GM10248 (cell line): Measurements from ENCODE around the gene SLC16A5.
A peak's percentile ranks its signal among the peaks of the same experiment; 100 is the strongest.

Source experiments
- CTCF ChIA-PET: fragments of 300-600 bp; sonication (Branson Sonifier 250); formaldehyde crosslinking; extraction: SDS; loops from one replicate; lab custom pipeline; 2021; ENCODE audit warnings: antibody characterized with exemption; lab: Yijun Ruan, JAX
- POLR2A ChIA-PET: fragments of 350-650 bp; sonication (Branson Sonifier 250); formaldehyde crosslinking; extraction: SDS; loops from one replicate; lab custom pipeline; 2020; ENCODE audit warnings: antibody characterized with exemption; lab: Yijun Ruan, JAX
- DNase-seq: peaks from one replicate; pipeline ENCODE4 v3.0.0; 2012; ENCODE audit errors: extremely low spot score
- TF ChIP-seq, protein P1 (sequence below): IDR thresholded peaks from 2 replicates; pipeline ENCODE4 v1.5.1; 2012; ENCODE audit warnings: mild to moderate bottlenecking, low read depth; ENCODE audit errors: extremely low read depth, missing control alignments, control extremely low read depth

SLC16A5 gene

DNA sequence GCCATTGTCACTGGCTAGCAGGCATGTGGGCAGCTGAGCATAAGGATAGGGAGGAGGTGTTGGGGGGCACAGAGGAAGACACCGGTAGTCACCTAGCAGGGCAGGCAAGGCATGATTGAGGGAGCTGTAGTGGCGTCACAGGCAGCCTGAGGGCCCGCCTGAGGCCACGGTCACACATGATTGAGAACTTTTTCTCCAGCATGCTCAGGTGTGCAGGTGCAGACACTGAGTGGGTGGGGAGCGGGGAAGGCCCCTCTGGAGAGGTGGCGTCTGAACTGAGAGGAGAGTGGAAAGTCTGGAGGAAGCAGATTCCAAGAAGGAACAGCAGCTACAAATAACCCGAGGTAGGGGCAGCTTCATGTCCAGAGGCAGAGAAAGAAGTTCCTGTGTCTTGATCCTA, 11.1 kb downstream of the SLC16A5 start:
- TF ChIP-seq, protein P1, sequence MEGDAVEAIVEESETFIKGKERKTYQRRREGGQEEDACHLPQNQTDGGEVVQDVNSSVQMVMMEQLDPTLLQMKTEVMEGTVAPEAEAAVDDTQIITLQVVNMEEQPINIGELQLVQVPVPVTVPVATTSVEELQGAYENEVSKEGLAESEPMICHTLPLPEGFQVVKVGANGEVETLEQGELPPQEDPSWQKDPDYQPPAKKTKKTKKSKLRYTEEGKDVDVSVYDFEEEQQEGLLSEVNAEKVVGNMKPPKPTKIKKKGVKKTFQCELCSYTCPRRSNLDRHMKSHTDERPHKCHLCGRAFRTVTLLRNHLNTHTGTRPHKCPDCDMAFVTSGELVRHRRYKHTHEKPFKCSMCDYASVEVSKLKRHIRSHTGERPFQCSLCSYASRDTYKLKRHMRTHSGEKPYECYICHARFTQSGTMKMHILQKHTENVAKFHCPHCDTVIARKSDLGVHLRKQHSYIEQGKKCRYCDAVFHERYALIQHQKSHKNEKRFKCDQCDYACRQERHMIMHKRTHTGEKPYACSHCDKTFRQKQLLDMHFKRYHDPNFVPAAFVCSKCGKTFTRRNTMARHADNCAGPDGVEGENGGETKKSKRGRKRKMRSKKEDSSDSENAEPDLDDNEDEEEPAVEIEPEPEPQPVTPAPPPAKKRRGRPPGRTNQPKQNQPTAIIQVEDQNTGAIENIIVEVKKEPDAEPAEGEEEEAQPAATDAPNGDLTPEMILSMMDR, result no peak
- POLR2A ChIA-PET, result no interaction called here
- no peak for DNase-seq
- CTCF ChIA-PET, result interaction anchor here (1.9 kb wide), 1 partner anchor 15 kb away, joined by 11 read pairs; no protein-coding TSS in a partner anchor

DNA sequence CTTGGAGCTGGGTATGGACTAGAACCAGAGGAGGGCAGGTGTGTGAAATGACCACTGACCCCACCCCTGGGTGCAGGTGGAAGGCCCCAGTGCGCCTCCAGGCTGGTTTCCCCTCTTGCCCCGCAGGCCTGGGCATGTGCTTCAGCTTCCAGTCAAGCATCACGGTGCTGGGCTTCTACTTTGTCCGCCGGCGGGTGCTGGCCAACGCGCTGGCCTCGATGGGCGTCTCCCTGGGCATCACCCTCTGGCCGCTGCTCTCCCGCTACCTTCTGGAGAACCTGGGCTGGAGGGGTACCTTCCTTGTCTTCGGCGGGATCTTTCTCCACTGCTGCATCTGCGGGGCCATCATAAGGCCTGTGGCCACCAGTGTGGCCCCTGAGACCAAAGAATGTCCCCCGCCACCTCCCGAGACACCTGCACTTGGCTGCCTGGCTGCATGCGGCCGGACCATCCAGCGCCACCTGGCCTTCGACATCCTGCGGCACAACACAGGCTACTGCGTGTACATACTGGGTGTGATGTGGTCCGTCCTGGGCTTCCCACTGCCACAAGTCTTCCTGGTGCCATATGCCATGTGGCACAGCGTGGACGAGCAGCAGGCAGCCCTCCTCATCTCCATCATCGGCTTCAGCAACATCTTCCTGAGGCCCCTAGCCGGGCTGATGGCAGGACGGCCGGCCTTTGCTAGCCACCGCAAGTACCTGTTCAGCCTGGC, 12.3 kb downstream of the SLC16A5 start:
- POLR2A ChIA-PET, result no interaction called here
- CTCF ChIA-PET, result interaction anchor here (1.9 kb wide), 1 partner anchor 14 kb away, joined by 11 read pairs; no protein-coding TSS in a partner anchor
- DNase-seq, result no peak
- TF ChIP-seq, protein P1, result no peak

DNA sequence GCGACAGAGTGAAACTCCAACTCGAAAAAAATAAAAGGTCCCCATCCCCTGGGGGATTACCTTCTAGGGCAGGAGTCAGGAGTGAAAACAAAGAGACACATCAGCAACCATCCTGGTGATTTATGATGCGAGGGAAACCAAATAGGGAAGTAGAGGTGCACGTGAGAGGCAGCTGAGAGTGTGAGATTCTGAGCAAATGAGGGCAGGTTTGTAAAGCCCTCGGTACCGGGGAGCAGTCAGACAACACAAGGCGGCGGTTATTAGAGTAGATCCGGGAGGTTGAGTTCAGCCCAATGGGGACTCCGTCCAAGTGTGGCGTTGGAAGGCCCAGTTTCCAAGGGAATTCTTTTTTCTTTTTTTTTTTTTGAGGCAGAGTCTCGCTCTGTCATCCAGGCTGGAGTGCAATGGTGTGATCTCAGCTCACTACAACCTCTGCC, 14.6 kb downstream of the SLC16A5 start:
- CTCF ChIA-PET, result interaction anchor here (1.7 to 7.3 kb wide), 3 partner anchors 13 to 99 kb away, joined by 5 to 103 read pairs (median 6); no protein-coding TSS in a partner anchor
- peak; percentile 62 for DNase-seq
- TF ChIP-seq, protein P1, result no peak
- POLR2A ChIA-PET, result no interaction called here

DNA sequence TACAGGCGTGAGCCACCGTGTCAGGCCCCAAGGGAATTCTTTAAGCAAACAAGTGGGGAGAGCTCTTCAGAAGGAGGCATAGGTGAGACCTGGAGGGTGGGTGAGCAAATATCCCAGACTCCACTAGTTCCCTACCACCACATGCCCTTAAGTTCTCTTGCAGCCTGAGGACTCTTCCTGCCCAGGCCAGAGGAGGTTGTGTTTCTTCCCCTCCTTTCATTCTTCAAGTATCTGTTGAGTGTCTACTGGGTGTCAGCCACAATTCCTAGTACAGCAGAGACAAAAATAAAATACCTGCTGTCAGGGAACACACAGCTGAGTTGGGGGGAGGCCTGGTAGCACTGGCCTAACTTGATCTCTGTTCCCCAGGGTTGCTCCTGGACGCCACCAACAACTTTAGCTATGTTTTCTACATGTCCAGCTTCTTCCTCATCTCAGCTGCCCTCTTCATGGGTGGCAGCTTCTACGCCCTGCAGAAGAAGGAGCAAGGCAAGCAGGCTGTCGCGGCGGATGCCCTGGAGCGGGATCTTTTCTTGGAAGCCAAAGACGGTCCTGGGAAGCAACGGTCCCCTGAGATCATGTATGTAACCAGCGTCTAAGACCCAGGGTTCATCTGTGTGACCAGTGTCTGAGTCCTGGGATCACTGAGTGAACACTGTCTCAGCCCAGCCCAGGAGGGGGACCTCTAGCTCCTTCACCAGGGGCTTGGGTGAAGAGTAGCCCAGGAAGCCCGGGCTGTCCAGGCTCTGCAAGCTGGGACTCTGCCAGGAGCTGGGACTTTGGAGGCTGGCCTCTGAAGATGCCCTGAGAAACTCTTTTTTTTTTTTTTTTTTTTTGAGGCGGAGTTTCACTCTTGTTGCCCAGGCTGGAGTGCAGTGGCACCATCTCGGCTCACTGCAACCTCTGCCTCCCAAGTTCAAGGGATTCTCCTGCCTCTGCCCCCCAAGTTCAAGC, 16.1 kb downstream of the SLC16A5 start:
- no peak for DNase-seq
- TF ChIP-seq, protein P1, result no peak
- CTCF ChIA-PET, result interaction anchor here (1.2 to 7.3 kb wide), 11 partner anchors 9 to 142 kb away, joined by 3 to 103 read pairs (median 17); partner anchors contain the start of genes NT5C and SLC16A5
- POLR2A ChIA-PET, result interaction anchor here (0.6 kb wide), 1 partner anchor 32 kb away, joined by 4 read pairs; no protein-coding TSS in a partner anchor

DNA sequence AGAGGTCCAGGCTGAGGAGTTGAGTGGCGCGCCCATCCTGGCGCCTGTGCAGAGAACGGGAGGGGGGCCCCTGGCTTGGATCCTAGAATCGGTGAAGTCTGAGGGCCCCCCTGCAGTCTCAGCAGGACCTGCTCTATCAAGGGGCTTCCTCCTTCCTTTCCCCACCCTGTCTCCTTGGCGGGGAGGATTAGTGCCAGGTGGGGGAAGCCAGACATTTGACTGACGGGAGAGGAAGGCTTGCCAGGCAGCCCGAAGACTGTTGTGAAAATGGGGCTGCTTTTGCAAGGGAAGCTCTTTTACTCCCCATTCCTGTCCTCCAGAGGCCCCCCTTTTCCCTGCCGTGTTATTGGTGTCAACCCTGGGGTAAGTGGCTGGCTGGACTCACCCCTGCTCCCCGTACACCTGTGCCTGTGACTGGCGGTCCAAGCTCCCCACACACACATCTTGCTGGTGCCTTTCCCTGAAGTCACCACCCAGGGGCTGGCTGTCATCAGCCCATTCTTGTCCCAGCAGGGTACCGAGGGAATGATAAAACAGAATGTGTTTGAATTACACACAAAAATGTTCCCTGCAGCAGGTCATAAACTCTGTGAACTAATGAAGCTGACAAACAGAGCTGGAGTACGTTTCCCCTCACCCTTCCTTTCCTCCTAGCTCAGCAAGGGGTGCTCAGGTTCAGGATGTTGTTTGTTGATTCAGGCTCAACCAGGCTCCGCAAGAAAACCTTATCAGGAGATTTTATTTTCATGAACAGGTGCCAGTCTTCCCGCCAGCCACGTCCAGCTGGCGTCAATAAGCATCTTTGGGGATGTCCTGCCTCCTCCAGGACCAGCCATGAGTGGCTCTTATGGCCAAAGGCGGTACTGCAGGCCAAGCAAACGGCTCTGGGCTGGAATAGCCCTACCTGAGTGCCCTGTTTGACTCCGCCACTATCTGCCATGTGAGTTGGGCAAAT, 17.6 kb downstream of the SLC16A5 start:
- DNase-seq, result peak; percentile 70
- ChIA-PET POLR2A (interaction anchor here (1.1 kb wide), 1 partner anchor 27 kb away, joined by 4 read pairs; no protein-coding TSS in a partner anchor), CTCF (interaction anchor here (0.9 to 7.3 kb wide), 30 partner anchors 10 to 150 kb away, joined by 3 to 103 read pairs (median 6); partner anchors contain the start of genes HID1, NT5C and SLC16A5)
- TF ChIP-seq, protein P1, result peak; percentile 62
